Measurements from ENCODE around the gene ZAP70.

GRCh38 chr2:97736608-97737330, 23.4 kb downstream of the ZAP70 start:
- no peak for TF ChIP-seq CTCF (IDR thresholded peaks at IDR 0.05)
- TF ChIP-seq POLR2A (IDR thresholded peaks at IDR 0.05) = no peak
- no peak for TF ChIP-seq EP300 (IDR thresholded peaks at IDR 0.05)
- TF ChIP-seq POLR2AphosphoS5 (IDR thresholded peaks at IDR 0.05) = no peak

Measured in gastroesophageal sphincter (tissue), 3 donors.